Measurements from ENCODE around the gene MTHFD2.
"Not testable (repeated sequence)": the region's sequence is repeated elsewhere in the genome, so short reads cannot be mapped to it uniquely, and the experiment has no call there.

MTHFD2 gene

GRCh38 chr2:74228772-74229171 lies 30.4 kb downstream of the MTHFD2 start:
- DNase-seq (ENCODE audit: low read depth), result no peak

GRCh38 chr2:74229865-74230264 lies 31.4 kb downstream of the MTHFD2 start:
- not testable (repeated sequence) for DNase-seq (ENCODE audit: low read depth)

GRCh38 chr2:74232426-74232825 lies 34.0 kb downstream of the MTHFD2 start:
- no peak for DNase-seq (ENCODE audit: low read depth)

GRCh38 chr2:74233648-74234047 lies 35.2 kb downstream of the MTHFD2 start:
- DNase-seq (ENCODE audit: low read depth), result no peak

- DNase-seq (ENCODE audit: low read depth), result no peak
These were observed 36.6 kb downstream of the MTHFD2 start for GRCh38 chr2:74235041-74235440.

GRCh38 chr2:74238879-74239278 lies 40.5 kb downstream of the MTHFD2 start:
- DNase-seq (ENCODE audit: low read depth), result no peak

- DNase-seq (ENCODE audit: low read depth), result no peak
These were observed 40.9 kb downstream of the MTHFD2 start for GRCh38 chr2:74239346-74239745.

- DNase-seq (ENCODE audit: low read depth), result no peak
These were observed 44.1 kb downstream of the MTHFD2 start for GRCh38 chr2:74242354-74243071.

- no peak for DNase-seq (ENCODE audit: low read depth)
These were observed 45.9 kb downstream of the MTHFD2 start for GRCh38 chr2:74244286-74244685.

- DNase-seq (ENCODE audit: low read depth), result no peak
These were observed 48.2 kb downstream of the MTHFD2 start for GRCh38 chr2:74246496-74247195.

GRCh38 chr2:74249406-74250122 lies 51.1 kb downstream of the MTHFD2 start:
- DNase-seq (ENCODE audit: low read depth), result no peak

- peak; percentile 26 for DNase-seq (ENCODE audit: low read depth)
These were observed 51.8 kb downstream of the MTHFD2 start for GRCh38 chr2:74250189-74250631.

GRCh38 chr2:74252036-74252435 lies 53.6 kb downstream of the MTHFD2 start:
- no peak for DNase-seq (ENCODE audit: low read depth)

- no peak for DNase-seq (ENCODE audit: low read depth)
These were observed 54.4 kb downstream of the MTHFD2 start for GRCh38 chr2:74252862-74253261.

GRCh38 chr2:74253306-74253970 lies 55.0 kb downstream of the MTHFD2 start:
- DNase-seq (ENCODE audit: low read depth), result no peak

GRCh38 chr2:74253971-74254310 lies 55.5 kb downstream of the MTHFD2 start:
- no peak for DNase-seq (ENCODE audit: low read depth)

GRCh38 chr2:74255660-74256213 lies 57.3 kb downstream of the MTHFD2 start:
- DNase-seq (ENCODE audit: low read depth), result no peak

- no peak for DNase-seq (ENCODE audit: low read depth)
These were observed 60.8 kb downstream of the MTHFD2 start for GRCh38 chr2:74259191-74259590.

GRCh38 chr2:74259733-74260132 lies 61.3 kb downstream of the MTHFD2 start:
- no peak for DNase-seq (ENCODE audit: low read depth)

GRCh38 chr2:74260495-74260894 lies 62.1 kb downstream of the MTHFD2 start:
- no peak for DNase-seq (ENCODE audit: low read depth)

- no peak for DNase-seq (ENCODE audit: low read depth)
These were observed 62.9 kb downstream of the MTHFD2 start for GRCh38 chr2:74261204-74261864.

GRCh38 chr2:74262681-74263080 lies 64.3 kb downstream of the MTHFD2 start:
- no peak for DNase-seq (ENCODE audit: low read depth)
